ENCODE measurements around the gene ADAM22. TPM values are rescaled to one million over a fixed set of nuclear protein-coding genes. Genes with fewer than 3 reads are reported as not detected.

ADAM22 gene
- total and polyA plus RNA-seq, 4 donors, result 0.04 to 0.61 (median 0.15) TPM

- no peaks in the 10 kb centered on the region for H3K36me3 ChIP-seq (ENCODE audit: control insufficient read depth in 4 of 4, insufficient read depth in 3 of 4, low read depth in 1 of 4, low read length in 3 of 4)
- no peaks in the 10 kb centered on the region for H3K9me3 ChIP-seq (ENCODE audit: control insufficient read depth in 4 of 4, low read length in 3 of 4)
- no peak overlapping the region for H3K27ac ChIP-seq (ENCODE audit: low read depth in 1 of 2, low read length in 2 of 2)
- peaks cover 0 to 18% (median 13%) of the 10 kb centered on the region in 4 donors for H3K4me1 ChIP-seq (ENCODE audit: control insufficient read depth in 4 of 4, insufficient read depth in 4 of 4, low read length in 3 of 4)
- 88% methylated on average over 5 of the region's 5 CpGs for WGBS
- no peak for DNase-seq (ENCODE audit: low spot score)
- H3K4me3 ChIP-seq (ENCODE audit: low read depth in 1 of 3, low read length in 3 of 3), result no peak overlapping the region
- no peak overlapping the region for H3K9ac ChIP-seq (ENCODE audit: low read depth in 1 of 2, low read length in 2 of 2)
- no peaks in the 10 kb centered on the region for H3K27me3 ChIP-seq (ENCODE audit: control insufficient read depth in 4 of 4, insufficient read depth in 4 of 4, low read length in 3 of 4)
- TF ChIP-seq SP1 (IDR thresholded peaks at IDR 0.05) (no peak), YY1 (IDR thresholded peaks at IDR 0.05) (no peak), ATF3 (IDR thresholded peaks at IDR 0.05) (no peak), FOXA1 (IDR thresholded peaks at IDR 0.05) (no peak), REST (IDR thresholded peaks at IDR 0.05) (no peak), ZBTB33 (IDR thresholded peaks at IDR 0.05) (no peak), EGR1 (IDR thresholded peaks at IDR 0.05; ENCODE audit: low read depth in 2 of 2) (no peak)
Observed at GRCh38 chr7:88230646-88231045, 296.6 kb downstream of the ADAM22 start.

GRCh38 chr7:88233828-88234227, 299.8 kb downstream of the ADAM22 start:
- H3K36me3 ChIP-seq (ENCODE audit: control insufficient read depth in 4 of 4, insufficient read depth in 3 of 4, low read depth in 1 of 4, low read length in 3 of 4), result no peaks in the 10 kb centered on the region
- TF ChIP-seq ZBTB33 (IDR thresholded peaks at IDR 0.05) (no peak), NR2F2 (IDR thresholded peaks at IDR 0.05) (peak; percentile 23), RXRA (IDR thresholded peaks at IDR 0.05) (peak; percentile 48 to 52), EGR1 (IDR thresholded peaks at IDR 0.05; ENCODE audit: low read depth in 2 of 2) (no peak), SP1 (IDR thresholded peaks at IDR 0.05) (no peak), GABPA (IDR thresholded peaks at IDR 0.05 in 1 of 2, conservative IDR thresholded peaks at IDR 0.05 in 1 of 2) (no peak), CTCF (IDR thresholded peaks at IDR 0.05; ENCODE audit: low read depth, low read length, missing input control) (no peak), RAD21 (IDR thresholded peaks at IDR 0.05) (no peak), HNF4G (IDR thresholded peaks at IDR 0.05) (no peak), FOXA1 (IDR thresholded peaks at IDR 0.05) (no peak), ATF3 (IDR thresholded peaks at IDR 0.05) (peak; percentile 53), REST (IDR thresholded peaks at IDR 0.05) (no peak), YY1 (IDR thresholded peaks at IDR 0.05) (peak; percentile 40), MAX (IDR thresholded peaks at IDR 0.05) (no peak), JUND (IDR thresholded peaks at IDR 0.05) (no peak), HNF4A (conservative IDR thresholded peaks at IDR 0.05) (peak; percentile 37 to 47), FOXA2 (IDR thresholded peaks at IDR 0.05) (peak; percentile 30), TAF1 (conservative IDR thresholded peaks at IDR 0.05) (no peak)
- H3K27me3 ChIP-seq (ENCODE audit: control insufficient read depth in 4 of 4, insufficient read depth in 4 of 4, low read length in 3 of 4), result no peaks in the 10 kb centered on the region
- H3K9me3 ChIP-seq (ENCODE audit: control insufficient read depth in 4 of 4, low read length in 3 of 4), result no peaks in the 10 kb centered on the region
- no peak overlapping the region for H3K9ac ChIP-seq (ENCODE audit: low read depth in 1 of 2, low read length in 2 of 2)
- no peak overlapping the region for H3K27ac ChIP-seq (ENCODE audit: low read depth in 1 of 2, low read length in 2 of 2)
- peaks cover 0 to 3% (median 0%) of the 10 kb centered on the region in 4 donors for H3K4me1 ChIP-seq (ENCODE audit: control insufficient read depth in 4 of 4, insufficient read depth in 4 of 4, low read length in 3 of 4)
- no peak for DNase-seq (ENCODE audit: low spot score)
- H3K4me3 ChIP-seq (ENCODE audit: low read depth in 1 of 3, low read length in 3 of 3), result no peak overlapping the region

Measured in liver (tissue), 9 donors.